H1 (cell line): ENCODE results near the gene ITGA11. TPM values are rescaled to one million over a fixed set of nuclear protein-coding genes. Genes with fewer than 3 reads are reported as not detected.

ENCODE experiments used
- CTCF ChIA-PET: fragments of 300-600 bp; sonication (Branson Sonifier 250); formaldehyde crosslinking; loops from one replicate; lab custom pipeline; 2021; ENCODE audit not compliant: partially characterized antibody; lab: Charles Lee
- POLR2A ChIA-PET: fragments of 300-600 bp; sonication (Branson Sonifier 250); formaldehyde crosslinking; loops from one replicate; lab custom pipeline; 2021; ENCODE audit warnings: inconsistent platforms; ENCODE audit not compliant: partially characterized antibody; lab: Charles Lee
- DNase-seq, 2 experiments: peaks; one replicate each; pipeline versions ENCODE4 v3.0.0 to v3.0.0-alpha.2; 2010 to 2022; ENCODE audit warnings: low spot score in 2 of 2, low read depth in 1 of 2, mixed read lengths in 1 of 2
- FAIRE-seq: peaks from 2 replicates; lab custom pipeline; 2011; peaks lifted over from hg19 to GRCh38; lab: Jason Lieb, UNC
- H2AFZ ChIP-seq: 2 replicates; pipeline ENCODE4 v1.8.1; 2012; ENCODE audit warnings: low read length, inconsistent platforms
- H2AK5ac ChIP-seq: 2 replicates; pipeline ENCODE4 v1.6.1; 2013; ENCODE audit warnings: low read depth, low read length
- H2BK120ac ChIP-seq: replicated peaks from 2 replicates; pipeline ENCODE3; 2013; ENCODE audit warnings: low read depth, low read length, inconsistent platforms
- H2BK12ac ChIP-seq: 2 replicates; pipeline ENCODE4 v1.6.1; 2013; ENCODE audit warnings: low read depth, low read length
- H2BK15ac ChIP-seq: 2 replicates; pipeline ENCODE4 v1.6.1; 2013; ENCODE audit warnings: low read length
- H2BK20ac ChIP-seq: 2 replicates; pipeline ENCODE4 v1.6.1; 2013; ENCODE audit warnings: low read length
- H2BK5ac ChIP-seq: 2 replicates; pipeline ENCODE4 v1.6.1; 2013; ENCODE audit warnings: low read depth, low read length
- H3K14ac ChIP-seq: 2 replicates; pipeline ENCODE4 v1.6.1; 2013; ENCODE audit warnings: inconsistent platforms; ENCODE audit not compliant: insufficient read length
- H3K18ac ChIP-seq: 2 replicates; pipeline ENCODE4 v1.6.1; 2013; ENCODE audit warnings: low read length; ENCODE audit errors: extremely low read depth
- H3K23ac ChIP-seq: 2 replicates; pipeline ENCODE4 v1.6.1; 2013; ENCODE audit warnings: inconsistent platforms; ENCODE audit not compliant: insufficient read length
- H3K23me2 ChIP-seq: 2 replicates; pipeline ENCODE4 v1.6.1; 2013; ENCODE audit warnings: low read depth, low read length
- H3K27ac ChIP-seq: 2 replicates; pipeline ENCODE4 v1.6.1; 2011; ENCODE audit warnings: low read depth, low read length, inconsistent platforms
- H3K27me3 ChIP-seq, 4 experiments: replicated peaks in 1 of 4; 1 replicate in 1 of 4; 2 replicates in 3 of 4; pipeline versions ENCODE4 v1.6.1 to v1.8.1; 2011 to 2013; ENCODE audit warnings: low read length in 3 of 4, mild to moderate bottlenecking in 3 of 4, inconsistent platforms in 2 of 4, mixed read lengths in 2 of 4, moderate library complexity in 1 of 4; ENCODE audit not compliant: control insufficient read depth in 3 of 4, insufficient read depth in 3 of 4; ENCODE audit errors: extremely low read depth in 1 of 4
- H3K36me3 ChIP-seq, 4 experiments: 2 replicates each; pipeline versions ENCODE4 v1.6.1 to v1.8.1; 2011 to 2013; ENCODE audit warnings: mild to moderate bottlenecking in 4 of 4, low read length in 3 of 4, moderate library complexity in 2 of 4, control low read depth in 1 of 4, inconsistent platforms in 1 of 4; ENCODE audit not compliant: insufficient read depth in 4 of 4, control insufficient read depth in 2 of 4
- H3K4ac ChIP-seq: replicated peaks from 2 replicates; pipeline ENCODE3; 2013; ENCODE audit warnings: low read length, low read depth, mixed read lengths, inconsistent platforms; ENCODE audit not compliant: insufficient read length
- H3K4me1 ChIP-seq, 4 experiments: replicated peaks in 1 of 4; 1 replicate in 1 of 4; 2 replicates in 3 of 4; pipeline versions ENCODE4 v1.6.1 to v1.8.1; 2011 to 2013; ENCODE audit warnings: low read length in 3 of 4, inconsistent platforms in 2 of 4, mixed read lengths in 1 of 4; ENCODE audit not compliant: insufficient read depth in 4 of 4, control insufficient read depth in 3 of 4
- H3K4me2 ChIP-seq, 2 experiments: 2 replicates each; pipeline versions ENCODE4 v1.6.1 to v1.8.1; 2011 to 2013; ENCODE audit warnings: low read depth in 2 of 2, low read length in 2 of 2, control low read depth in 1 of 2, inconsistent platforms in 1 of 2, mild to moderate bottlenecking in 1 of 2; ENCODE audit not compliant: insufficient read depth in 1 of 2
- H3K4me3 ChIP-seq, 4 experiments: fragments of 200-600, 300-600 bp in 1 of 4; sonication (generic), shearing (Covaris generic), sonication (Bioruptor Twin) in 1 of 4; 2 replicates each; pipeline versions ENCODE4 v1.5.1 to v1.8.1; 2011 to 2016; ENCODE audit warnings: low read length in 4 of 4, low read depth in 3 of 4, control low read depth in 2 of 4, inconsistent platforms in 2 of 4, mild to moderate bottlenecking in 2 of 4, mixed read lengths in 1 of 4, moderate library complexity in 1 of 4; ENCODE audit not compliant: insufficient read depth in 2 of 4; ENCODE audit errors: extremely low read depth in 1 of 4
- H3K56ac ChIP-seq: replicated peaks from 2 replicates; pipeline ENCODE3; 2013; ENCODE audit warnings: low read depth, mild to moderate bottlenecking, mixed read lengths, low read length, inconsistent platforms; ENCODE audit not compliant: insufficient read length
- H3K79me1 ChIP-seq: 2 replicates; pipeline ENCODE4 v1.6.1; 2013; ENCODE audit warnings: low read depth, low read length, control low read depth
- H3K79me2 ChIP-seq, 2 experiments: 2 replicates each; pipeline versions ENCODE4 v1.6.1 to v1.8.1; 2012 to 2013; ENCODE audit warnings: low read length in 2 of 2, mild to moderate bottlenecking in 2 of 2, inconsistent platforms in 1 of 2; ENCODE audit not compliant: insufficient read depth in 2 of 2, control insufficient read depth in 1 of 2
- H3K9ac ChIP-seq, 4 experiments: replicated peaks in 1 of 4; 1 replicate in 1 of 4; 2 replicates in 3 of 4; pipeline versions ENCODE4 v1.6.1 to v1.8.1; 2011 to 2013; ENCODE audit warnings: low read depth in 3 of 4, low read length in 3 of 4, control low read depth in 2 of 4, mild to moderate bottlenecking in 2 of 4, moderate library complexity in 2 of 4, inconsistent platforms in 1 of 4; ENCODE audit errors: extremely low read depth in 1 of 4
- H3K9me3 ChIP-seq, 2 experiments: 2 replicates each; pipeline versions ENCODE4 v1.6.1 to v1.8.1; 2012 to 2013; ENCODE audit warnings: mild to moderate bottlenecking in 2 of 2, moderate library complexity in 2 of 2, control low read depth in 1 of 2, inconsistent platforms in 1 of 2, low read depth in 1 of 2, low read length in 1 of 2, mixed read lengths in 1 of 2; ENCODE audit not compliant: insufficient read depth in 2 of 2
- H4K20me1 ChIP-seq, 2 experiments: replicated peaks in 1 of 2; 2 replicates each; pipeline versions ENCODE3 to v1.8.1; 2011 to 2013; ENCODE audit warnings: inconsistent platforms in 2 of 2, low read length in 2 of 2, mild to moderate bottlenecking in 1 of 2; ENCODE audit not compliant: insufficient read depth in 2 of 2, control insufficient read depth in 1 of 2
- H4K5ac ChIP-seq: 2 replicates; pipeline ENCODE4 v1.6.1; 2013; ENCODE audit warnings: low read length, low read depth, mixed read lengths, inconsistent platforms; ENCODE audit not compliant: insufficient read length
- H4K8ac ChIP-seq: 2 replicates; pipeline ENCODE4 v1.8.0; 2013; ENCODE audit warnings: mild to moderate bottlenecking, moderate library complexity, low read length, inconsistent platforms; ENCODE audit not compliant: insufficient read depth; ENCODE audit errors: extremely low read depth
- H4K91ac ChIP-seq: replicated peaks from 2 replicates; pipeline ENCODE3; 2013; ENCODE audit warnings: low read length, mixed read lengths, inconsistent platforms; ENCODE audit not compliant: insufficient read length
- BCL11A ChIP-seq, 2 experiments: IDR thresholded peaks; one replicate each; pipeline ENCODE4 v1.6.1; 2011; ENCODE audit warnings: low read depth in 2 of 2, low read length in 2 of 2, mild to moderate bottlenecking in 2 of 2
- GABPA ChIP-seq: IDR thresholded peaks from 2 replicates; pipeline ENCODE4 v1.6.1; 2011; ENCODE audit warnings: mild to moderate bottlenecking, low read length, moderate library complexity, borderline replicate concordance; ENCODE audit not compliant: insufficient read depth
- KDM5A ChIP-seq: fragments of 200-600 bp; IDR thresholded peaks from 2 replicates; pipeline ENCODE4 v1.7.1; 2012; ENCODE audit warnings: mild to moderate bottlenecking, low read length, inconsistent platforms, mixed read lengths
- SP1 ChIP-seq: IDR thresholded peaks from 2 replicates; pipeline ENCODE4 v1.6.1; 2011; ENCODE audit warnings: low read depth, low read length
- TAF7 ChIP-seq: optimal IDR thresholded peaks from 2 replicates; pipeline ENCODE3; 2011; ENCODE audit warnings: low read depth, mild to moderate bottlenecking, inconsistent platforms, low read length, moderate library complexity, borderline replicate concordance
- TEAD4 ChIP-seq: IDR thresholded peaks from 2 replicates; pipeline ENCODE4 v1.6.1; 2012; ENCODE audit warnings: low read depth, low read length, inconsistent platforms, mixed read lengths
- ZNF274 ChIP-seq: IDR thresholded peaks from 2 replicates; pipeline ENCODE4 v1.7.0; 2012; ENCODE audit warnings: low read length, borderline replicate concordance; ENCODE audit errors: extremely low read depth
- WGBS, 2 experiments: shearing (Covaris generic) in 1 of 2; methylation state at CpG; one replicate each; pipeline versions ENCODE4 v1.1.6 to v1.1.7; 2013 to 2015; ENCODE audit warnings: low lambda C conversion rate in 2 of 2, mixed read lengths in 2 of 2, inconsistent platforms in 1 of 2, low coverage in 1 of 2, missing lambda C conversion rate in 1 of 2; ENCODE audit not compliant: insufficient replicate concordance in 2 of 2, insufficient coverage in 1 of 2, insufficient read length in 1 of 2; ENCODE audit errors: extremely low coverage in 1 of 2, missing lambda C conversion rate in 1 of 2; 5-methylcytosine and 5-hydroxymethylcytosine counted together
- polyA plus RNA-seq, 7 experiments: library from polyadenylated mRNA; depleted of rRNA in 3 of 7; stranded (reverse) in 5 of 7; unstranded in 2 of 7; fragments of >200 nt in 5 of 7; fragments of 200-250 nt in 2 of 7; gene quantifications; 1 replicate in 5 of 7; 2 replicates in 1 of 7; 4 replicates in 1 of 7; pipeline versions ENCODE4 v1.2.1 to v1.2.3, GENCODE V29; 2011 to 2013; ENCODE audit warnings: missing spikeins in 2 of 7, mixed read lengths in 2 of 7
- total RNA-seq: library from RNA; stranded (reverse); fragmentation: NEBNext Ultra II Directional; extraction: Animal tissue kit (Norgen Biotek cat#: 25700); gene quantifications from 2 replicates; pipeline ENCODE4 v1.2.1, GENCODE V29; 2021
- TF ChIP-seq, protein P1 (sequence below): IDR thresholded peaks from 2 replicates; pipeline ENCODE4 v1.6.1; 2011; ENCODE audit warnings: low read depth, mild to moderate bottlenecking, low read length; ENCODE audit not compliant: insufficient read depth
- TF ChIP-seq, protein P2 (sequence below): IDR thresholded peaks from 2 replicates; pipeline ENCODE4 v1.6.1; 2012; ENCODE audit warnings: low read length, inconsistent platforms

The ITGA11 gene
- total and polyA plus RNA-seq, 2 of the 8 experiments (the other 6 are each of a cell fraction or from before 2014, with no cell fraction given) = 0.05 to 0.06 TPM

DNA sequence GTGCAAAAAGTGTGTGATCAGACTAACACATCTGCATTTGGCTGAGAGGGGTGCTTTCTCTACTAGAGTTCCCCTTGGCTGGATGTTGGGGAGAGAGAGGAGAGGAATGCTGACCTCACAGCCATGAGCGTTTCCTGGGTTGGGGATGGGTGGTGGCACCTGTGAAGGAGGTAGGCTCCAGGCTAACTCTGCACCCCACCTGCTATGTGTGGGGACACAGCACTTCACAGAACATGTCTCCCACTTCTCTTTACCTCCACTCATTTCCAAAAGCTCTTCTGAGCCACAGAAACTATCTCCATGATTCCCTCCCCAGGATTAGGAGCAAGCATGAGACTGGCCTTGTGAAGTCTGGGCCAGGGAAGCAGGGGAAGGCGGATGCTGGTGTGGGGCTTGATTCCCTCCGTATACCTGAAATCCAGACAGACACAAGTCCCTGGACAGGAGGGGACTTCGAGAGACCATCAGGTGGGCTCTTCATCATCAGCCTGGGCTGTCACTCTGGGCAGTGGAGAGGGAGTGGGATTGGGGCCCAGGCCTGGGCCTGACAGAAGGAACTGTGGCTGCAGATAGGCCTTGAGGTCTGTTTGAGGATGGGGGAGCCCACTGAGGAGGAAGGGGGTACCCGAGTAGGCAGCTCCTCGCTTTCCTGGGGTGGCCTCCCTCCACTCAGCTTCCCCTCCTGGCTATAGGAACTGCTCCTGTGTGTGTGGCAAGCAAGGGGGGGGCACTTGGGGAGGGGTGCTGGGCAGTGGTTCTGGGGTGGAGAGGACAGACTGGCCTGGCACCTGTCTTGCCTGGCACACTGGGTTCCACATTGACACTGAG lies 113.7 kb downstream of the ITGA11 start:
- Histone ChIP-seq H3K4me1 (peaks cover 0 to 17% (median 13%) of the 10 kb centered on the region in 4 experiments; a peak in 6 of 7 replicates), H3K4me2 (no peak overlapping the region), H3K79me2 (no peaks in the 10 kb centered on the region), H2BK5ac (no peak overlapping the region), H2BK120ac (no peak overlapping the region), H2BK15ac (0 out of 2 replicates have a peak overlapping the region, but pooled peaks have one; percentile 89), H2AK5ac (no peak overlapping the region), H3K79me1 (no peaks in the 10 kb centered on the region), H3K27me3 (no peaks in the 10 kb centered on the region), H3K18ac (no peak overlapping the region), H3K9ac (no peak overlapping the region), H3K36me3 (no peaks in the 10 kb centered on the region), H4K91ac (peak overlapping the region; percentile 17), H2BK12ac (no peak overlapping the region), H2AFZ (no peak overlapping the region), H3K23ac (no peak overlapping the region), H4K8ac (no peak overlapping the region), H3K4ac (no peak overlapping the region), H4K20me1 (no peaks in the 10 kb centered on the region), H3K4me3 (no peak overlapping the region), H4K5ac (no peak overlapping the region), H3K23me2 (0 out of 2 replicates have a peak, but pooled peaks cover 2% of the 10 kb centered on the region), H3K56ac (no peak overlapping the region), H3K9me3 (no peaks in the 10 kb centered on the region), H3K14ac (no peak overlapping the region), H2BK20ac (no peak overlapping the region), H3K27ac (no peak overlapping the region)
- no peak for FAIRE-seq
- ChIA-PET CTCF (interaction anchor here (1.2 to 3.3 kb wide), 4 partner anchors 11 to 236 kb away, joined by 3 to 16 read pairs (median 8); no protein-coding TSS in a partner anchor), POLR2A (no interaction called here)
- 85% methylated on average over 6 of the region's 6 CpGs; no CpG with 5 or more reads in 1 of the 2 experiments for WGBS, 2 experiments
- no peak for DNase-seq
- TF ChIP-seq BCL11A (IDR thresholded peaks at IDR 0.05; ENCODE audit: low read depth in 2 of 2, low read length in 2 of 2) = no peak
- TF ChIP-seq, protein P1, sequence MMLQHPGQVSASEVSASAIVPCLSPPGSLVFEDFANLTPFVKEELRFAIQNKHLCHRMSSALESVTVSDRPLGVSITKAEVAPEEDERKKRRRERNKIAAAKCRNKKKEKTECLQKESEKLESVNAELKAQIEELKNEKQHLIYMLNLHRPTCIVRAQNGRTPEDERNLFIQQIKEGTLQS = no peak
- TF ChIP-seq, protein P2, sequence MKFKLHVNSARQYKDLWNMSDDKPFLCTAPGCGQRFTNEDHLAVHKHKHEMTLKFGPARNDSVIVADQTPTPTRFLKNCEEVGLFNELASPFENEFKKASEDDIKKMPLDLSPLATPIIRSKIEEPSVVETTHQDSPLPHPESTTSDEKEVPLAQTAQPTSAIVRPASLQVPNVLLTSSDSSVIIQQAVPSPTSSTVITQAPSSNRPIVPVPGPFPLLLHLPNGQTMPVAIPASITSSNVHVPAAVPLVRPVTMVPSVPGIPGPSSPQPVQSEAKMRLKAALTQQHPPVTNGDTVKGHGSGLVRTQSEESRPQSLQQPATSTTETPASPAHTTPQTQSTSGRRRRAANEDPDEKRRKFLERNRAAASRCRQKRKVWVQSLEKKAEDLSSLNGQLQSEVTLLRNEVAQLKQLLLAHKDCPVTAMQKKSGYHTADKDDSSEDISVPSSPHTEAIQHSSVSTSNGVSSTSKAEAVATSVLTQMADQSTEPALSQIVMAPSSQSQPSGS = no peak
- no peak for TF ChIP-seq KDM5A
- no peak for TF ChIP-seq TEAD4
- TF ChIP-seq ZNF274 = no peak
- TF ChIP-seq SP1 = no peak
- TF ChIP-seq GABPA = no peak
- TF ChIP-seq TAF7 = no peak
